GM18517 (cell line): ENCODE data around the gene XRCC2.
"Not testable (repeated sequence)": the region's sequence is repeated elsewhere in the genome, so short reads cannot be mapped to it uniquely, and the experiment has no call there.

ENCODE experiments used
- ATAC-seq: cut with Tn5 transposase; IDR thresholded peaks from one replicate; pipeline ENCODE4 v1.9.1; 2021; ENCODE audit warnings: mild to moderate bottlenecking, moderate library complexity; ENCODE audit not compliant: unreplicated experiment

The XRCC2 gene

GRCh38 chr7:152666078-152666477 is 9.9 kb downstream of the XRCC2 start:
- ATAC-seq = no peak

GRCh38 chr7:152664636-152665035 is 11.3 kb downstream of the XRCC2 start:
- no peak for ATAC-seq

GRCh38 chr7:152663931-152664330 is 12.0 kb downstream of the XRCC2 start:
- no peak for ATAC-seq

GRCh38 chr7:152663148-152663740 is 12.7 kb downstream of the XRCC2 start:
- ATAC-seq = no peak

- no peak for ATAC-seq
Measured at GRCh38 chr7:152661479-152661878, 14.5 kb downstream of the XRCC2 start.

GRCh38 chr7:152660021-152660420 is 15.9 kb downstream of the XRCC2 start:
- ATAC-seq = no peak

GRCh38 chr7:152654971-152655370 is 21.0 kb downstream of the XRCC2 start:
- no peak for ATAC-seq

GRCh38 chr7:152649220-152649619 is 26.7 kb downstream of the XRCC2 start:
- no peak for ATAC-seq

GRCh38 chr7:152647009-152647408 is 28.9 kb downstream of the XRCC2 start:
- no peak for ATAC-seq

GRCh38 chr7:152646579-152646978 is 29.4 kb downstream of the XRCC2 start:
- ATAC-seq = not testable (repeated sequence)

- no peak for ATAC-seq
Measured at GRCh38 chr7:152643979-152644559, 31.9 kb downstream of the XRCC2 start.

- no peak for ATAC-seq
Measured at GRCh38 chr7:152641384-152641783, 34.6 kb downstream of the XRCC2 start.

GRCh38 chr7:152640829-152641228 is 35.1 kb downstream of the XRCC2 start:
- ATAC-seq = no peak

- ATAC-seq = no peak
Measured at GRCh38 chr7:152637920-152638580, 37.9 kb downstream of the XRCC2 start.

- no peak for ATAC-seq
Measured at GRCh38 chr7:152637161-152637560, 38.8 kb downstream of the XRCC2 start.

- no peak for ATAC-seq
Measured at GRCh38 chr7:152636441-152636840, 39.5 kb downstream of the XRCC2 start.

GRCh38 chr7:152633504-152633903 is 42.4 kb downstream of the XRCC2 start:
- no peak for ATAC-seq

- no peak for ATAC-seq
Measured at GRCh38 chr7:152633072-152633471, 42.9 kb downstream of the XRCC2 start.

GRCh38 chr7:152628772-152629171 is 47.2 kb downstream of the XRCC2 start:
- not testable (repeated sequence) for ATAC-seq

- ATAC-seq = no peak
Measured at GRCh38 chr7:152624228-152624627, 51.7 kb downstream of the XRCC2 start.

GRCh38 chr7:152621426-152621825 is 54.5 kb downstream of the XRCC2 start:
- no peak for ATAC-seq

- ATAC-seq = no peak
Measured at GRCh38 chr7:152619027-152619739, 56.8 kb downstream of the XRCC2 start.
